AG04450 (cell line): ENCODE data around the gene SERF1A. TPM values are rescaled to one million over a fixed set of nuclear protein-coding genes. Genes with fewer than 3 reads are reported as not detected.
"Not testable (repeated sequence)": the region's sequence is repeated elsewhere in the genome, so short reads cannot be mapped to it uniquely, and the experiment has no call there.

Source experiments
- CTCF ChIA-PET: fragments of 300-600, 350-600 bp; formaldehyde crosslinking; extraction: SDS; loops from one replicate; lab custom pipeline; 2022; ENCODE audit warnings: antibody characterized with exemption, inconsistent platforms; lab: Charles Lee
- POLR2A ChIA-PET: fragments of 350-600 bp; formaldehyde crosslinking; extraction: SDS; loops from one replicate; lab custom pipeline; 2021; ENCODE audit warnings: antibody characterized with exemption, inconsistent platforms; lab: Yijun Ruan, JAX
- DNase-seq: peaks from one replicate; pipeline ENCODE4 v3.0.0-alpha.2; 2011; ENCODE audit warnings: low read depth, low spot score
- H3K27ac ChIP-seq: one replicate; pipeline ENCODE4 v1.5.1; 2012; ENCODE audit warnings: low read depth, low read length, control low read depth
- H3K27me3 ChIP-seq: one replicate; pipeline ENCODE4 v1.6.0; 2012; ENCODE audit warnings: low read length; ENCODE audit not compliant: control insufficient read depth, insufficient read depth
- H3K4me3 ChIP-seq: 2 replicates; pipeline ENCODE4 v1.5.1; 2011; ENCODE audit warnings: mild to moderate bottlenecking, low read depth, low read length, control low read depth
- H3K9me3 ChIP-seq: 2 replicates; pipeline ENCODE4 v1.5.1; 2012; ENCODE audit warnings: low read length; ENCODE audit not compliant: control insufficient read depth, insufficient read depth
- polyA minus RNA-seq: library from RNA; depleted of rRNA, polyadenylated mRNA; stranded (reverse); fragments of >200 nt; gene quantifications from 2 replicates; pipeline ENCODE4 v1.2.3, GENCODE V29; 2011; rRNA and poly(A)+ RNA removed
- polyA plus RNA-seq: library from polyadenylated mRNA; depleted of rRNA; stranded (reverse); fragments of >200 nt; gene quantifications from 2 replicates; pipeline ENCODE4 v1.2.3, GENCODE V29; 2011; rRNA removed

Gene SERF1A
- polyA plus RNA-seq: 0.91 and 1.2 TPM in 2 replicates
- polyA minus RNA-seq: 0.83 and 1.5 TPM in 2 replicates

- POLR2A ChIA-PET: not testable (repeated sequence)
Measured at GRCh38 chr5:70900533-70901271, at the start of gene SERF1A. TSS of gene SERF1A (plus strand) at chr5:70900669. CDS start at chr5:70900870, 201 bp downstream.

DNA sequence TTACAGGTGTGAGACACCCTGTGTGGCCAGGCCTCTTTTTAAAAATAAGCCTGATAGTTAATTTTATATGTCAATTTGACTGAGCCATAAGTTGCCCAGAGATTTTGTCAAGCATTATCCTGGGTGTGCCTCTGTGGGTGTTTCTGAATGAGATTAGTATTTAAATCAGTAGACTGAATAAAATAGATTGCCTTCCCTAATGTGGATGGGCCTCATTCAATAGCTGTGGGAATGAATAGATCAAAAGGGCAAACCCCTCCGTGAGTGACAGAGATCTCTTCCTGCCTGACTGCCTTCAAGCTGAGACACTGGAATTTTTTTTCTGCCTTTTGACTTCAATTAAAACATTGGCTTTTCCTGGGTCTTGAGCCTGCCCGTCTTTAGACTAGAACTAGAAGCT lies 33.7 kb upstream of the SERF1A start:
- H3K9me3 ChIP-seq, H3K27ac ChIP-seq, H3K27me3 ChIP-seq, CTCF ChIA-PET, POLR2A ChIA-PET, DNase-seq, H3K4me3 ChIP-seq: not testable (repeated sequence)

More at GRCh38 chr5:70900533-70901271, at the start of gene SERF1A:
- H3K4me3 ChIP-seq, DNase-seq, CTCF ChIA-PET, H3K9me3 ChIP-seq, H3K27me3 ChIP-seq, H3K27ac ChIP-seq: not testable (repeated sequence)

GRCh38 chr5:70870626-70871025 lies 29.8 kb upstream of the SERF1A start:
- H3K4me3 ChIP-seq, POLR2A ChIA-PET, H3K27me3 ChIP-seq, CTCF ChIA-PET, H3K27ac ChIP-seq, H3K9me3 ChIP-seq, DNase-seq: not testable (repeated sequence)

DNA sequence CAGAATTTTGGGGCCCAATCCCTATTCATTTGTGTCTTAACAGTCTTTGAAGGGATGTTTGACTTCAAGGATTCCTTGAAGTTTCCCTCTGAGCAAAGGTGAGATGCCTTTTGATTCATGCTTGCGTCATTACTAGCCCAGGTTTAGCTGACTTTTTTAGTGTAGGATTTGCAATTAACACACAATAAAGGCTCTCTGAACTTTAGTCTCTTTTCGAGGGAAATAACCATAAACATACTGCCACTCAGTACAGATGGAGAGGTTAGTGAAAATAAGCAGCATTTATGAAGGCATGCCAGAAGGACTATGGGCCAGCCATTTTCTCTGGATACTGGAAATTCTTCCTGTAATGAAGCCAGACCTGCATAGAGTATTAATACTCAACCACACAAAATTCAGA lies 4.4 kb upstream of the SERF1A start:
- CTCF ChIA-PET, POLR2A ChIA-PET, DNase-seq, H3K27me3 ChIP-seq, H3K9me3 ChIP-seq, H3K4me3 ChIP-seq, H3K27ac ChIP-seq: not testable (repeated sequence)

GRCh38 chr5:70901272-70901571 lies 753 bp downstream of the SERF1A start:
- H3K9me3 ChIP-seq, H3K27me3 ChIP-seq, H3K27ac ChIP-seq, CTCF ChIA-PET, DNase-seq, POLR2A ChIA-PET, H3K4me3 ChIP-seq: not testable (repeated sequence)

GRCh38 chr5:70906624-70907023 lies 6.2 kb downstream of the SERF1A start:
- H3K4me3 ChIP-seq, H3K27ac ChIP-seq, CTCF ChIA-PET, H3K9me3 ChIP-seq, H3K27me3 ChIP-seq, DNase-seq, POLR2A ChIA-PET: not testable (repeated sequence)

GRCh38 chr5:70916829-70917228 lies 16.4 kb downstream of the SERF1A start:
- H3K27me3 ChIP-seq, DNase-seq, H3K27ac ChIP-seq, POLR2A ChIA-PET, H3K4me3 ChIP-seq, H3K9me3 ChIP-seq, CTCF ChIA-PET: not testable (repeated sequence)

DNA sequence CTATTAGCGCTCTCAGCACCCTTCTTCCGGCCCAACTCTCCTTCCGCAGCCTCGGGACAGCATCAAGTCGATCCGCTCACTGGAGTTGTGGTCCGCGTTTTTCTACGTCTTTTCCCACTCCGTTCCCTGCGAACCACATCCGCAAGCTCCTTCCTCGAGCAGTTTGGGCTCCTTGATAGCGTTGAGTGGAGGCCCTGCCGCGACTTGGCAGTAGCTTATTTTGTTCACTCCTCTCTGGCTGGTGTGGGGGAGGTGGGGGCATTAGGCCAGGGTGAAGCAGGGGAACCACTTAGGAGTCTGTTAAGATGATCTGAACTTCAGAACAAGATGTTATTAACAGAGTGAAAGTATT lies 24.7 kb downstream of the SERF1A start:
- DNase-seq, H3K9me3 ChIP-seq, POLR2A ChIA-PET: not testable (repeated sequence)

GRCh38 chr5:70931709-70932368 lies 31.4 kb downstream of the SERF1A start:
- H3K27ac ChIP-seq, H3K4me3 ChIP-seq, CTCF ChIA-PET, POLR2A ChIA-PET, H3K9me3 ChIP-seq, H3K27me3 ChIP-seq, DNase-seq: not testable (repeated sequence)

More for the DNA sequence above, 24.7 kb downstream of the SERF1A start:
- H3K27me3 ChIP-seq, CTCF ChIA-PET, H3K4me3 ChIP-seq, H3K27ac ChIP-seq: not testable (repeated sequence)

GRCh38 chr5:70932560-70932959 lies 32.1 kb downstream of the SERF1A start:
- CTCF ChIA-PET, H3K9me3 ChIP-seq, H3K4me3 ChIP-seq, H3K27me3 ChIP-seq, POLR2A ChIA-PET, H3K27ac ChIP-seq, DNase-seq: not testable (repeated sequence)

GRCh38 chr5:70953068-70953467 lies 52.6 kb downstream of the SERF1A start:
- H3K27me3 ChIP-seq, H3K4me3 ChIP-seq, POLR2A ChIA-PET, CTCF ChIA-PET, H3K27ac ChIP-seq, H3K9me3 ChIP-seq, DNase-seq: not testable (repeated sequence)
